GM10266 (cell line): ENCODE results near the gene ZNF358.

Source experiments
- DNase-seq: peaks from one replicate; pipeline ENCODE4 v3.0.0; 2012; ENCODE audit errors: extremely low spot score
- CTCF ChIP-seq: IDR thresholded peaks from 2 replicates; pipeline ENCODE4 v1.5.1; 2012; ENCODE audit warnings: mild to moderate bottlenecking, low read depth; ENCODE audit not compliant: control insufficient read depth, insufficient read depth; ENCODE audit errors: missing control alignments

The ZNF358 gene

GRCh38 chr19:7515110-7515644, 726 bp upstream of the ZNF358 start:
- TF ChIP-seq CTCF, result no peak
- DNase-seq, result no peak

GRCh38 chr19:7516333-7516732, 430 bp downstream of the ZNF358 start:
- DNase-seq, result peak; percentile 59
- TF ChIP-seq CTCF, result no peak

GRCh38 chr19:7516878-7517277, 975 bp downstream of the ZNF358 start:
- DNase-seq, result no peak
- TF ChIP-seq CTCF, result no peak

GRCh38 chr19:7519361-7520130, 3.6 kb downstream of the ZNF358 start:
- no peak for TF ChIP-seq CTCF
- no peak for DNase-seq

GRCh38 chr19:7520131-7521051, 4.5 kb downstream of the ZNF358 start:
- DNase-seq, result no peak

GRCh38 chr19:7521551-7522071, 5.7 kb downstream of the ZNF358 start:
- DNase-seq, result no peak

More at GRCh38 chr19:7520131-7521051, 4.5 kb downstream of the ZNF358 start:
- no peak for TF ChIP-seq CTCF

More at GRCh38 chr19:7521551-7522071, 5.7 kb downstream of the ZNF358 start:
- TF ChIP-seq CTCF, result no peak
